ENCODE data around the gene TESK1. TPM values are rescaled to one million over a fixed set of nuclear protein-coding genes. Genes with fewer than 3 reads are reported as not detected.

TESK1 gene
- total and polyA plus RNA-seq, 2 of the 4 experiments (the other 2 are of a cell fraction) = 3.4 to 21.0 TPM

DNA sequence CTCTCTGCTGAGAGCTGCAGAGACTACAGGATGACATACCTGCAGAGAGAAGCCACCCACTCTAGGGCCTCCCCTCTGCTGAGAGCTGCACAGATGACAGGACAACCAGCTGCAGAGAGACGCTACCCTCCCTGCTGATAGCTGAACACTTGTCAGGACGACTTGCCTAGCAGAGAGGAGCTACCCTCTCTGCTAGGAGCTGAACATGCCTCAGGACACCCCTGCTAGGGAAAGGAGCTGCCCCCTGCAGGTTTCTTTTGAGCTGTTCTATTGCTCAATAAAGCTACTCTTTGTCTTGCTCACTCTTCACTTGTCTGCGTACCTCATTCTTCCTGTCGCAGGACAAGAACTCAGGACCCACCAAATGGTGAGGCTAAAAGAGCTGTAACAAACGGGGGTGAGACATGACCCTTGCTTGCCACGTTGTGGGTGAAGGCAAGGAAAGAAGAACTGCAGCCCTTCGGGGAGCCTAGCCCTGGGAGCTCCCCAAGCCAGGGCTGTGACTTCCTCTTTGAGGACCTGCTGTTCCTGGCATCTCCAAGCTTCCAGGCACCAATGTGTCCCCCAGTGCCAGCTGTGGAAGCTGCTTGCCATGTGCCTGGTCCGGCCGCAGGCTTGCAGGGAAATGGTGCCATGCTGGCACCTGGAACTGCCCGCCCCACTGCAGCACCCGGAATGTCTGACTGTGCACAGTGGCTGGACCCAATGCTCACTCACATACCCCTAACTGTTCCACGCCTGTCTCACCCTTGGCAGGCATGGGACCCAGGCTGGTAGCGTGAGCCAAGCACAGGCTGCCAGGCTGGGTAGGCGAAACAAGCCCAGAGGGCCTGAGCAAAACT, 5.1 kb upstream of the TESK1 start:
- 70% methylated on average over 10 of the region's 14 CpGs; no CpG with 5 or more reads in 1 of the 2 experiments for WGBS, 2 experiments (ENCODE audit: extremely low coverage in 2 of 2, insufficient read length in 1 of 2)
- dilution Hi-C loops (cut with HindIII; ENCODE audit: low sequenced_read_pairs, unreplicated experiment) = no loop called here

More for the DNA sequence above, 5.1 kb upstream of the TESK1 start:
- no peak overlapping the region for H4K5ac ChIP-seq (ENCODE audit: low read depth, low read length)
- H3K4me3 ChIP-seq (ENCODE audit: insufficient read depth, low read depth, low read length) = no peak overlapping the region
- H2BK20ac ChIP-seq (ENCODE audit: low read depth, low read length) = no peak overlapping the region
- no peak overlapping the region for H2BK5ac ChIP-seq (ENCODE audit: low read depth, low read length, poor library complexity, severe bottlenecking)
- H3K56ac ChIP-seq (ENCODE audit: extremely low read depth, insufficient read depth, low read length) = no peak overlapping the region
- ATAC-seq (ENCODE audit: low read depth) (no peak), DNase-seq (no peak)
- H2AK5ac ChIP-seq (ENCODE audit: low read depth, low read length) = no peak overlapping the region
- H2BK15ac ChIP-seq (ENCODE audit: low read depth, low read length) = no peak overlapping the region
- no peaks in the 10 kb centered on the region; the same call in 1 of the 2 replicates for H3K9me3 ChIP-seq (ENCODE audit: control insufficient read depth, insufficient read depth, low read length)
- intact Hi-C loops (cut with micrococcal nuclease) (loop anchor here (5.0 to 10.0 kb wide), 3 partner anchors 57 to 483 kb away; partner anchors contain the start of genes ATOSB, CCDC107, RMRP and TPM2), in situ Hi-C loops (cut with MboI; ENCODE audit: low sequenced_read_pairs) (no loop called here)
- peaks cover 3% of the 10 kb centered on the region; the same call in 1 of the 2 replicates for H3K4me1 ChIP-seq (ENCODE audit: control insufficient read depth, insufficient read depth, low read length)
- no peaks in the 10 kb centered on the region for H3K36me3 ChIP-seq (ENCODE audit: control insufficient read depth, insufficient read depth, low read length)
- no TSS peak for BruUV-seq (replicated peaks)
- H2AFZ ChIP-seq (replicated peaks; ENCODE audit: low read length, poor library complexity) = no peak overlapping the region
- ChIA-PET CTCF (interaction anchor here (0.9 kb wide), 1 partner anchor 35 kb away, joined by 3 read pairs; no protein-coding TSS in a partner anchor), POLR2A (ENCODE audit: unreplicated experiment) (no interaction called here)
- H3K9me1 ChIP-seq (ENCODE audit: insufficient read depth, low read length) = no peaks in the 10 kb centered on the region
- H2AK9ac ChIP-seq (replicated peaks; ENCODE audit: low read depth, low read length, poor library complexity) = no peak overlapping the region
- H4K91ac ChIP-seq (ENCODE audit: insufficient read depth, low read depth, low read length) = no peak overlapping the region
- no peak overlapping the region for H3K14ac ChIP-seq (replicated peaks; ENCODE audit: low read depth, low read length)
- H3K79me1 ChIP-seq (ENCODE audit: low read depth in 1 of 2, low read length in 2 of 2) = peaks cover 3 to 4% of the 10 kb centered on the region in 2 experiments; a peak in 1 of 4 replicates
- H3K4ac ChIP-seq (ENCODE audit: low read depth, low read length) = no peak overlapping the region
- H4K8ac ChIP-seq (ENCODE audit: low read depth in 2 of 2, low read length in 2 of 2) = no peak overlapping the region
- H3K9ac ChIP-seq (ENCODE audit: low read depth, low read length) = no peak overlapping the region
- H4K20me1 ChIP-seq (ENCODE audit: insufficient read depth, low read length) = no peaks in the 10 kb centered on the region
- no peaks in the 10 kb centered on the region for H3K27me3 ChIP-seq (ENCODE audit: control insufficient read depth, insufficient read depth, low read length)
- H3K27ac ChIP-seq (ENCODE audit: insufficient read depth, low read length) = no peak overlapping the region
- H3K23ac ChIP-seq (ENCODE audit: low read depth, low read length) = no peak overlapping the region
- H2BK120ac ChIP-seq (ENCODE audit: low read depth, low read length) = no peak overlapping the region
- H3K4me2 ChIP-seq (ENCODE audit: low read depth, low read length) = no peak overlapping the region
- TF ChIP-seq CEBPB (IDR thresholded peaks at IDR 0.05; ENCODE audit: low read depth, low read length) (peak; percentile 44; the same call in 1 of the 2 replicates), MXI1 (IDR thresholded peaks at IDR 0.05; ENCODE audit: borderline replicate concordance, low read depth, low read length) (no peak), RAD21 (IDR thresholded peaks at IDR 0.05; ENCODE audit: low read length) (no peak)
- H3K18ac ChIP-seq (ENCODE audit: low read depth, low read length) = no peak overlapping the region

Data from IMR-90 (cell line).